ENCODE data around the gene WDPCP.
"Not testable (repeated sequence)": the region's sequence is repeated elsewhere in the genome, so short reads cannot be mapped to it uniquely, and the experiment has no call there.

WDPCP gene

GRCh38 chr2:63590626-63591408 lies 2.5 kb upstream of the WDPCP start:
- DNase-seq, result no peak

- peak in 2 of 6 experiments; percentile 20 to 47 for DNase-seq
These were observed 1.1 kb upstream of the WDPCP start for GRCh38 chr2:63589148-63589958.

- DNase-seq, result no peak
These were observed 378 bp downstream of the WDPCP start for GRCh38 chr2:63587814-63588384.

GRCh38 chr2:63582873-63583272 lies 5.4 kb downstream of the WDPCP start:
- no peak for DNase-seq

- no peak for DNase-seq
These were observed 6.8 kb downstream of the WDPCP start for GRCh38 chr2:63581298-63581961.

- DNase-seq, result no peak
These were observed 7.5 kb downstream of the WDPCP start for GRCh38 chr2:63580651-63581297.

- DNase-seq, result no peak
These were observed 9.5 kb downstream of the WDPCP start for GRCh38 chr2:63578767-63579166.

GRCh38 chr2:63576546-63576945 lies 11.7 kb downstream of the WDPCP start:
- DNase-seq, result no peak

- DNase-seq, result not testable (repeated sequence)
These were observed 14.4 kb downstream of the WDPCP start for GRCh38 chr2:63573726-63574345.

GRCh38 chr2:63573026-63573425 lies 15.3 kb downstream of the WDPCP start:
- not testable (repeated sequence) for DNase-seq

GRCh38 chr2:63572001-63572400 lies 16.3 kb downstream of the WDPCP start:
- DNase-seq, result no peak

- no peak for DNase-seq
These were observed 17.0 kb downstream of the WDPCP start for GRCh38 chr2:63571291-63571690.

- DNase-seq, result no peak
These were observed 18.5 kb downstream of the WDPCP start for GRCh38 chr2:63569740-63570139.

GRCh38 chr2:63562751-63563150 lies 25.5 kb downstream of the WDPCP start:
- no peak for DNase-seq

GRCh38 chr2:63558922-63559321 lies 29.4 kb downstream of the WDPCP start:
- DNase-seq, result not testable (repeated sequence)

- peak in 1 of 6 experiments; percentile 14 for DNase-seq
These were observed 30.5 kb downstream of the WDPCP start for GRCh38 chr2:63557819-63558218.

GRCh38 chr2:63555931-63556330 lies 32.3 kb downstream of the WDPCP start:
- DNase-seq, result no peak

- no peak for DNase-seq
These were observed 33.0 kb downstream of the WDPCP start for GRCh38 chr2:63555299-63555698.

- no peak for DNase-seq
These were observed 35.2 kb downstream of the WDPCP start for GRCh38 chr2:63553049-63553448.

GRCh38 chr2:63545023-63545422 lies 43.3 kb downstream of the WDPCP start:
- no peak for DNase-seq

- peak in 1 of 6 experiments; percentile 1 for DNase-seq
These were observed 44.2 kb downstream of the WDPCP start for GRCh38 chr2:63544017-63544627.
